GM18907 (cell line): ENCODE data around the gene CAPN11.
"Not testable (repeated sequence)": the region's sequence is repeated elsewhere in the genome, so short reads cannot be mapped to it uniquely, and the experiment has no call there.

Experiments
- ATAC-seq: cut with Tn5 transposase; IDR thresholded peaks from one replicate; pipeline ENCODE4 v1.9.1; 2021; ENCODE audit warnings: mild to moderate bottlenecking, moderate library complexity; ENCODE audit not compliant: unreplicated experiment

Gene CAPN11

DNA sequence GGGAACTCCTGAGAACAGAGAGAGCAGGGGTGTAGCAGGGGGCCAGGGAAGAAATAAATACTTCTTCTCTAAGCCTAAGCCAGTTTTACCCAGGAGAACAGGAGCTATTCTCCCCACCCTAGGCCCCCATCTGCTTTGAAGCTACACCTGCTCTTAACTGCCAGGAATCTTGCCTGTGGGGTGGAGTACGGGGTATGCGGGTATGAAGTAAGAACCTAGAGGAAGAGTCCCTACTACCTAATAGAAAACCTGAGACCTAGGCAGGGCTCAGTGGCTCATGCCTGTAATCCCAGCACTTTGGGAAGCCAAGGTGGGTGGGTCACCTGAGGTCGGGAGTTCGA lies 66.3 kb downstream of the CAPN11 start:
- no peak for ATAC-seq

DNA sequence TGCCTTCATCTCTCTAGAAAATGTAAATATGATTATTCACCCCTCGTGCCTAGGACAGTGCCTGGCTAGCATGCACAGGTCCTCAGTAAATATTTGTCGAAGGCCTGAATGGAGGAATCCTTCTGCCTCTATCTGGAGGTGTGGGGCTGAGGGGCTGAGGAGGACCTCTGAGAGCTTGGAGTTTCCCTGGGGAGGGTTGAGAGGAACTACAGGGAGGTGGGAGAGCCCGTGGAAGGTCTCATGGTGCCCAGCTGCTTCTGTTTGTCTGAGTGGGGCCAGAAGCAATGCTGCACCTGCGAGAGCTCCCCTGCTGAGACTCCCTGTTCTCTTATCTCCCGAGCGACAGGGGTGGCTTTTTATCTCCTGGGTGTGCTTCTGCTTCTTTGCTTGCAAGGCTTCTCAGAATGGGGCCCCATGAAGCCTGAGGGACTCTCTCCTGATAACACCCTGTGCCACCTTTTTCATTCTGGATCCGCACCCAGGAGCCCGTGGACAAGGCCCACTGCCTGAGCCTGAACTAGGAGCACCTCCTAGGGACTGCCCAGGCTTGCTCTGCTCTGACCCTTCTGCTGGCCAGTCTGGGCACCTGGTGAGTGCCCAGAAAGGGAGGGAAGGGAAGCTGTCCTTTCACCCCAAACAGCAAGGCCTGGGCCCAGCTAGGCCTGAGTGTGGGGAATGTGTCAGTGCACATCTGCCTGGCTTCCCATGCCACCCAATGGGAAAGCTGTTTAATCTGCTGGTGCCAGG lies 67.1 kb downstream of the CAPN11 start:
- no peak for ATAC-seq

DNA sequence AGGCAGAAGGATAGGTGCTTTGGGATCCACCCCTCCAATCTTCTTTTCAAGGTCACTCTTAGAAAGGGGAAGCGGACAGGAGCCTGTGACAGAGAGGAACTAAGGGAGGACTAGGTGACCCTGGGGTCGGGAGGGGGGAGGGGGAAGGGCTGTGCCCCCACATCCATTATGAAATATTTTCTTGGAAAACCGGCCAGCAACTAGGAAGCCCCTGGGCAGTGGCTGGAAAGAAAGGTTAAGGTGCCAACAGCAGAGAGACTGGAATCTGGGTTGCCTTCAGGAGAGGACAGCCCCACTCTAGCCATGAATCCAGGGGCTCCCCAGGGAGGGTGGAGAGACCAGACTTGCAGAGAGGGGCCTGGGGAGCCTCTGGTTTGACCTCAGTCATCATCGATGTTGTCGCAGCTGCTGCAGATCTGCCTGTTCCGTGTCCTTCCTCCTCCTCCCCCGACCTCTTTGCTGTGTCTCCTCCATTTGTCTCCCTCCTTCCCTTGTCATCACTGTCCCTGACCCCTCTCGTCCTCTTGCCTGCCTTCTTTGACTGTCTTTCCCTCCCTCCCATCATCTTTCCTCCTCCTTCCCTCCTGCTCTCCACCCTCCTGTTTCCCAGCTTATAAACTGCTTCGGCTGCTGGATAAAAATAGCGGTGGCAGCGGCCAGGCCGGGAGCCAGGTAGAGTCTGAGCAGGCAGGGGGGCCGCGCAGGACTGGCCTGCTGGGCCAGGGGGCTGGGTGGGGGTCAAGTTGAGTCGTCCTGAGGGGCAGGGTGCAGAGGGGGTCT lies 67.9 kb downstream of the CAPN11 start:
- ATAC-seq = no peak

DNA sequence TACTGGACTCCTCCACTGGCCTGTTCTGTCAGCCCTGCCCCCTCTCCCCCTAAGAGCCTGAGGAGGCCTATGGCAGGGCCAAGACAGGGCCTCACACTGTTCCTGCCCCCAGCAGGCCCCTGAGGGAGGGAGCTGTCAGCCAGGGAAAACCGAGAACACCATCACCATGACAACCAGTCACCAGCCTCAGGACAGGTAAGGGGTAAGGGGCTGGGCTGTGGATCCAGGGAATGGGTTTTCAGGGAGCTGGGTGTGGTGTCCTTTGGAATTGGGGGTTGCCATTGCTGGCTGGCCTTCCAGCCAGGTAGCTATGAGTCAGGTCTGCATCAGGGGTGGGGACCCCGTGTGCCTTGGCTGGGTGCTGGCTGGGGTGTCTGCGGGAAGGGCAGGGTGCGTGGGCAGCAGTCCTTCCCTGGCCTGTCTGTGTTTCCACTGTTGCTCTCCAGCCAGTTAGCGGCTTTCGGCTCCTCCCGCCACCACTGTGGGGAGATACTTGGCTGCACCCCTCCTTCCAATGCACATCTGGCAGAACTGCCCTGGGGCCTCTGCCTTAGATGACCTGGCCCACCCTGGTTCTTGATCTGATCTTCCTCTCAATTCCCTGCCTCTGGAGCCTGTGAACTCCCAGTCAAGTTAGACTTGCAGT lies 68.7 kb downstream of the CAPN11 start:
- no peak for ATAC-seq

DNA sequence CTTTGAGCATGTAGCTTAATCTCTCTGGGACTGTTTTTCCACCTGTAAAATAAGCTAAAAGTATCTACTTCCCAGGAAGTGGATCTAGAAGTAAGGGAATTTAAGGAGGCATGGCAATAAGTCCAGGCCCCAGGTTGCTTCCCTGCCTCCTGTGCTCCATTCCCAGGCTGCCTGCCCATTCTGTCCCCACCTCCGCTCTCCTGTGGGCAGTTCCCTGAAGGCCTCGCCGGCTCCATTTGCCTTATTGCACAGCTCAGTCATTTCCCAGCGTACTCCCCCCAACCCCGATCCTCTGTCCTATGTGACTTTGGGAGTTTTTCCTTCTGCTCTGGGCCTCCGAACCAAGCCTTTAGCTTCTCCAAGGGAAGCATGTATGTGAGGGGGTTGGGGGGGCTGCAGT lies 69.4 kb downstream of the CAPN11 start:
- no peak for ATAC-seq

DNA sequence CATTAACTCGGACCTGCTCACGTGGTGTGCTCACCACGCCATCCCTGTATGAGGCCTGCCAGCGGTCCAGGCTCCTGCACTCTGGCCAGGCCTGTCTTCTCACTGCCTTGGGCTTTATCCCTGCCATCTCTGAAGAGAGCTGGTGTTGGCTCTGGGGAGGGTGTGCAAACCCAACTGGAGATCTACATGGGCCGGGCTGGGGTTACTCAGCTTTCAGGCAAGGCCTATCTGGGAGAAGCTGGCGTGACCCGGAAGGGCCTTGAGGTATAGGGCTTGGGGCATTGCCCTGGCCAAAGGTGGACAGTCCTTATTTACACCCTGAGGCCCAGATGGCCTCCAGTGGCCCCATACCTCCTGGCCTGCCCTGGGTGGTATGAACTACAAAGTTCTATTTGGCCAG lies 69.8 kb downstream of the CAPN11 start:
- ATAC-seq = no peak

DNA sequence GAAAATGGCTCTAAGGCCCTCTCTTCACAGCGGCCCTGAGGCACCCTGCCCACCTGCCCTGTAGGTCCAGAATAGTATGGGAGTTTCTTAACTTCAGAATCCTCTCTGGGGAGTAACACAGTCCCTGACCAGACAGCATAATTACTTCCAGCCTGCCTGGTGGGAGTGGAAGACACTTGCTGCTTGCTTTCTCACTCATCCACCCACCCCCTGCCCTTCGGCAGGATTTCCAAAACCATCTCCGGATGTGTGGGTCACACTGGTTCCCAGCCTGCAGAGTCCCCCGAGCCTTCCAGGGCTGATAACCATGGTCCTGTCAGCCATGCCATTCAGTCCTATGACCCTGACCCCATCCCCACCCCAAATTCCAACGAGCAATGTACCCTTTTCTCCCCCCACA lies 70.2 kb downstream of the CAPN11 start:
- ATAC-seq = no peak

DNA sequence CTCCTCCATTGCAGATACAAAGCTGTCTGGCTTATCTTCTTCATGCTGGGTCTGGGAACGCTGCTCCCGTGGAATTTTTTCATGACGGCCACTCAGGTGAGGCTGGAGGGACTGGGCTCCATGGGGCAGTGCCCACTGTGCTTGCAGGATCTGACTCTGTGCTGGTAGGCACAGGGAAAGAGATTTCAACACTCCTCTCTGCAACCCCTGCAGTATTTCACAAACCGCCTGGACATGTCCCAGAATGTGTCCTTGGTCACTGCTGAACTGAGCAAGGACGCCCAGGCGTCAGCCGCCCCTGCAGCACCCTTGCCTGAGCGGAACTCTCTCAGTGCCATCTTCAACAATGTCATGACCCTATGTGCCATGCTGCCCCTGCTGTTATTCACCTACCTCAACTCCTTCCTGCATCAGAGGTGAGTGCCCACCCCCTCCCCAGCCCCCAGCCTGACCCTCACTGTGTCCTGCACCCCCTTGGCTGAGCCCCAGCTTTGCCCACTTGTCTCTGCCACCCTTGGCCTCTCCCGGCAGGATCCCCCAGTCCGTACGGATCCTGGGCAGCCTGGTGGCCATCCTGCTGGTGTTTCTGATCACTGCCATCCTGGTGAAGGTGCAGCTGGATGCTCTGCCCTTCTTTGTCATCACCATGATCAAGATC lies 70.9 kb downstream of the CAPN11 start:
- no peak for ATAC-seq

DNA sequence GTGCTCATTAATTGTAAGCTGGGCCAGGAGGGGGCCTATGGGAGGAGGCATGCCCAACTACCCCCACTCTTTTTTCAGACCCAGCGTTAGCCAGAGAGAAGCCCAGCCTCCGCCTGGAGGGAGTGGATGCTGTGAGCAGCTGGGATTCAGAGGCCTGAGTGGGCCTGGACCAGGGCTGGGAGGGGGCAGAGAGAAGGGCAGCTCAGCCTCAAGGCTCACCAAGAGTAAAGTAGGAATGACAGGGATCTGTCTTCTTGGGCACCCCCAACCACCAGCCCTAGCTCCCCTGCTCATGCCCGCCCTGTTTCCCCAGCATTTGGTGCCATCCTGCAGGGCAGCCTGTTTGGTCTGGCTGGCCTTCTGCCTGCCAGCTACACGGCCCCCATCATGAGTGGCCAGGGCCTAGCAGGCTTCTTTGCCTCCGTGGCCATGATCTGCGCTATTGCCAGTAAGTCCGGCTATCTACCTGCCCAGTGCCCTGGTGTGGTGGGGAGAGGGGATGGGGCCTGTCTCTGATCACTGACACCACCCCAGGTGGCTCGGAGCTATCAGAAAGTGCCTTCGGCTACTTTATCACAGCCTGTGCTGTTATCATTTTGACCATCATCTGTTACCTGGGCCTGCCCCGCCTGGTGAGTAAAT lies 71.5 kb downstream of the CAPN11 start:
- ATAC-seq = no peak

DNA sequence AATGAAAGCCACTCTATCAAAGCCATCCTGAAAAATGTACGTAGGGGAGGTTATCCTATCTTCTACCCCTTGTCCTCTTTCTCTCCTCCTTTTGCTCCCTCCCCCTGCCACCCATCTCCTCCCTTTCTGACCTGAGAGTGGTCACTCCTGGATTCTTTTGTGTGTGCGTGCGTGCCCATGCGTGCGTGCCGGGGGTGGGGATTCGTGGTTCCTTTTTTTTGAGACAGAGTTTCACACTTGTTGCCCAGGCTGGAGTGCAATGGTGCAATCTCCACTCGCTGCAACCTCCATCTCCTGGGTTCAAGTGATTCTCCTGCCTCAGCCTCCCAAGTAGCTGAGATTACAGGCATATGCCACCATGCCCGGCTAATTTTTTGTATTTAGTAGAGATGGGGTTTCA lies 72.8 kb downstream of the CAPN11 start:
- ATAC-seq = not testable (repeated sequence)

DNA sequence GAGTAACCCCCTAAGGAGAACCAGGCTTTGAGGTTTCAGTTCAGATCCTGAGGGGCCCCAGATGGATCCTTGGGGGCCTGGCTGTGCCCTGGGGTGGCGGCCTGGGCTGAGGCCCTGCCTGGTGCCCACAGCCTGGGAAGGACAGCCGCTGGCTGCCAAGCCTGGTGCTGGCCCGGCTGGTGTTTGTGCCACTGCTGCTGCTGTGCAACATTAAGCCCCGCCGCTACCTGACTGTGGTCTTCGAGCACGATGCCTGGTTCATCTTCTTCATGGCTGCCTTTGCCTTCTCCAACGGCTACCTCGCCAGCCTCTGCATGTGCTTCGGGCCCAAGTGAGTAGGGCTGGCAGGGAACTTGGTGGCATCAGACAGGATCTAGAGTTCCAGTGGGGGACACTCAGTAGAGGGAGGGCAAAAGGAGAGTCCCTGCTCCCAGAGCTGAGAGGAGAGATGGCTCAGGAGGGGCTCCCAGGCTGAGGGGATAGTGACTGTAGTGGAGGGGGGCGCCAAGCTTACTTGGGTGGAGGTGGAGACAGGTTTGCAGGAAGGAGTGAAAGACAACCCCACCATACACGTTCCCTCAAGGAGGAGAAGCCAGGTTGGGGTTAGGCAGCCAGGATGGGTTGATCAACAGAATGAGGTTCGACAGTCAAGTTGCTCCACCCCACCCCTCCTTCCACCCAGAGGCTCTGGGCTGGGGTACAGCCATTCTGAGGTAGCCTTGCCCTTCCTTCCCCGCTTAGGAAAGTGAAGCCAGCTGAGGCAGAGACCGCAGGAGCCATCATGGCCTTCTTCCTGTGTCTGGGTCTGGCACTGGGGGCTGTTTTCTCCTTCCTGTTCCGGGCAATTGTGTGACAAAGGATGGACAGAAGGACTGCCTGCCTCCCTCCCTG lies 74.3 kb downstream of the CAPN11 start:
- ATAC-seq = no peak

DNA sequence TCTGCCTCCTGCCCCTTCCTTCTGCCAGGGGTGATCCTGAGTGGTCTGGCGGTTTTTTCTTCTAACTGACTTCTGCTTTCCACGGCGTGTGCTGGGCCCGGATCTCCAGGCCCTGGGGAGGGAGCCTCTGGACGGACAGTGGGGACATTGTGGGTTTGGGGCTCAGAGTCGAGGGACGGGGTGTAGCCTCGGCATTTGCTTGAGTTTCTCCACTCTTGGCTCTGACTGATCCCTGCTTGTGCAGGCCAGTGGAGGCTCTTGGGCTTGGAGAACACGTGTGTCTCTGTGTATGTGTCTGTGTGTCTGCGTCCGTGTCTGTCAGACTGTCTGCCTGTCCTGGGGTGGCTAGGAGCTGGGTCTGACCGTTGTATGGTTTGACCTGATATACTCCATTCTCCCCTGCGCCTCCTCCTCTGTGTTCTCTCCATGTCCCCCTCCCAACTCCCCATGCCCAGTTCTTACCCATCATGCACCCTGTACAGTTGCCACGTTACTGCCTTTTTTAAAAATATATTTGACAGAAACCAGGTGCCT lies 75.0 kb downstream of the CAPN11 start:
- no peak for ATAC-seq
